Mucosa of stomach (tissue), 1 donor: ENCODE data around the gene PPP2R2C.

ENCODE experiments used
- H3K27me3 ChIP-seq: one replicate; pipeline ENCODE4 v1.7.0; 2013; ENCODE audit warnings: mild to moderate bottlenecking, low read length; ENCODE audit not compliant: control insufficient read depth, insufficient read depth
- H3K36me3 ChIP-seq: one replicate; pipeline ENCODE4 v1.7.0; 2013; ENCODE audit warnings: low read length; ENCODE audit not compliant: control insufficient read depth, insufficient read depth
- H3K4me1 ChIP-seq: one replicate; pipeline ENCODE4 v1.7.0; 2013; ENCODE audit warnings: mild to moderate bottlenecking, low read length; ENCODE audit not compliant: control insufficient read depth, insufficient read depth
- H3K4me3 ChIP-seq: one replicate; pipeline ENCODE4 v1.7.0; 2013; ENCODE audit warnings: low read length
- H3K9ac ChIP-seq: one replicate; pipeline ENCODE4 v1.7.0; 2013; ENCODE audit warnings: mild to moderate bottlenecking, low read length, moderate library complexity
- H3K9me3 ChIP-seq: one replicate; pipeline ENCODE4 v1.7.0; 2013; ENCODE audit warnings: mild to moderate bottlenecking, low read length, moderate library complexity; ENCODE audit not compliant: control insufficient read depth
- donor health status: Pancreatic carcinoma.

PPP2R2C gene

GRCh38 chr4:6333301-6334202 is 138.9 kb downstream of the PPP2R2C start:
- H3K27me3 ChIP-seq = peaks cover 20% of the 10 kb centered on the region
- peaks cover 15% of the 10 kb centered on the region for H3K4me1 ChIP-seq
- no peaks in the 10 kb centered on the region for H3K9me3 ChIP-seq
- no peak overlapping the region for H3K9ac ChIP-seq
- no peak overlapping the region for H3K4me3 ChIP-seq
- no peaks in the 10 kb centered on the region for H3K36me3 ChIP-seq

- H3K9me3 ChIP-seq = no peaks in the 10 kb centered on the region
- H3K4me3 ChIP-seq = no peak overlapping the region
- peaks cover 22% of the 10 kb centered on the region for H3K27me3 ChIP-seq
- H3K9ac ChIP-seq = no peak overlapping the region
- peaks cover 6% of the 10 kb centered on the region for H3K4me1 ChIP-seq
- no peaks in the 10 kb centered on the region for H3K36me3 ChIP-seq
Measured at GRCh38 chr4:6332669-6333050, 139.8 kb downstream of the PPP2R2C start.

- H3K9ac ChIP-seq = no peak overlapping the region
- peaks cover 21% of the 10 kb centered on the region for H3K27me3 ChIP-seq
- no peaks in the 10 kb centered on the region for H3K9me3 ChIP-seq
- no peaks in the 10 kb centered on the region for H3K36me3 ChIP-seq
- H3K4me3 ChIP-seq = no peak overlapping the region
- peaks cover under 1% of the 10 kb centered on the region for H3K4me1 ChIP-seq
Measured at GRCh38 chr4:6332042-6332668, 140.3 kb downstream of the PPP2R2C start.

GRCh38 chr4:6331468-6331867 is 140.9 kb downstream of the PPP2R2C start:
- Histone ChIP-seq H3K4me1 (no peaks in the 10 kb centered on the region), H3K9me3 (no peaks in the 10 kb centered on the region), H3K36me3 (no peaks in the 10 kb centered on the region), H3K4me3 (no peak overlapping the region), H3K27me3 (peaks cover 20% of the 10 kb centered on the region), H3K9ac (no peak overlapping the region)

GRCh38 chr4:6331018-6331417 is 141.4 kb downstream of the PPP2R2C start:
- peaks cover 20% of the 10 kb centered on the region for H3K27me3 ChIP-seq
- H3K9ac ChIP-seq = no peak overlapping the region
- H3K36me3 ChIP-seq = no peaks in the 10 kb centered on the region

GRCh38 chr4:6330384-6330767 is 142.0 kb downstream of the PPP2R2C start:
- Histone ChIP-seq H3K4me3 (no peak overlapping the region), H3K27me3 (peaks cover 20% of the 10 kb centered on the region), H3K36me3 (no peaks in the 10 kb centered on the region), H3K4me1 (peaks cover 8% of the 10 kb centered on the region), H3K9me3 (no peaks in the 10 kb centered on the region), H3K9ac (no peak overlapping the region)

More at GRCh38 chr4:6331018-6331417, 141.4 kb downstream of the PPP2R2C start:
- Histone ChIP-seq H3K4me1 (peaks cover 2% of the 10 kb centered on the region), H3K9me3 (no peaks in the 10 kb centered on the region), H3K4me3 (no peak overlapping the region)

- no peaks in the 10 kb centered on the region for H3K9me3 ChIP-seq
- no peak overlapping the region for H3K4me3 ChIP-seq
- peaks cover 15% of the 10 kb centered on the region for H3K4me1 ChIP-seq
- peaks cover 20% of the 10 kb centered on the region for H3K27me3 ChIP-seq
- no peak overlapping the region for H3K9ac ChIP-seq
- H3K36me3 ChIP-seq = no peaks in the 10 kb centered on the region
Measured at GRCh38 chr4:6329478-6330383, 142.7 kb downstream of the PPP2R2C start.

- Histone ChIP-seq H3K4me3 (no peak overlapping the region), H3K36me3 (no peaks in the 10 kb centered on the region), H3K9me3 (no peaks in the 10 kb centered on the region), H3K9ac (no peak overlapping the region), H3K4me1 (peaks cover 19% of the 10 kb centered on the region), H3K27me3 (peaks cover 20% of the 10 kb centered on the region)
Measured at GRCh38 chr4:6328526-6328925, 143.9 kb downstream of the PPP2R2C start.

- no peaks in the 10 kb centered on the region for H3K9me3 ChIP-seq
- peaks cover 19% of the 10 kb centered on the region for H3K4me1 ChIP-seq
- H3K9ac ChIP-seq = no peak overlapping the region
- H3K36me3 ChIP-seq = no peaks in the 10 kb centered on the region
- H3K4me3 ChIP-seq = no peak overlapping the region
- peaks cover 17% of the 10 kb centered on the region for H3K27me3 ChIP-seq
Measured at GRCh38 chr4:6327220-6327917, 145.0 kb downstream of the PPP2R2C start.

GRCh38 chr4:6326312-6327060 is 145.9 kb downstream of the PPP2R2C start:
- Histone ChIP-seq H3K4me3 (no peak overlapping the region), H3K9me3 (no peaks in the 10 kb centered on the region), H3K36me3 (no peaks in the 10 kb centered on the region), H3K27me3 (peaks cover 13% of the 10 kb centered on the region), H3K4me1 (peaks cover 25% of the 10 kb centered on the region), H3K9ac (no peak overlapping the region)

GRCh38 chr4:6325788-6326290 is 146.6 kb downstream of the PPP2R2C start:
- peaks cover 13% of the 10 kb centered on the region for H3K27me3 ChIP-seq
- peak overlapping the region; percentile 16 for H3K9ac ChIP-seq
- H3K36me3 ChIP-seq = no peaks in the 10 kb centered on the region
- peaks cover 27% of the 10 kb centered on the region for H3K4me1 ChIP-seq
- H3K4me3 ChIP-seq = no peak overlapping the region
- H3K9me3 ChIP-seq = no peaks in the 10 kb centered on the region
